DMS114 treated with DMSO at 0.1 percent for 48 hours (cell line): ENCODE results near the gene CALD1.

ENCODE experiments used
- DNase-seq: peaks from one replicate; lab custom pipeline; 2025; ENCODE audit not compliant: unreplicated experiment; lab: John Stamatoyannopoulos, UW

CALD1 gene

DNA sequence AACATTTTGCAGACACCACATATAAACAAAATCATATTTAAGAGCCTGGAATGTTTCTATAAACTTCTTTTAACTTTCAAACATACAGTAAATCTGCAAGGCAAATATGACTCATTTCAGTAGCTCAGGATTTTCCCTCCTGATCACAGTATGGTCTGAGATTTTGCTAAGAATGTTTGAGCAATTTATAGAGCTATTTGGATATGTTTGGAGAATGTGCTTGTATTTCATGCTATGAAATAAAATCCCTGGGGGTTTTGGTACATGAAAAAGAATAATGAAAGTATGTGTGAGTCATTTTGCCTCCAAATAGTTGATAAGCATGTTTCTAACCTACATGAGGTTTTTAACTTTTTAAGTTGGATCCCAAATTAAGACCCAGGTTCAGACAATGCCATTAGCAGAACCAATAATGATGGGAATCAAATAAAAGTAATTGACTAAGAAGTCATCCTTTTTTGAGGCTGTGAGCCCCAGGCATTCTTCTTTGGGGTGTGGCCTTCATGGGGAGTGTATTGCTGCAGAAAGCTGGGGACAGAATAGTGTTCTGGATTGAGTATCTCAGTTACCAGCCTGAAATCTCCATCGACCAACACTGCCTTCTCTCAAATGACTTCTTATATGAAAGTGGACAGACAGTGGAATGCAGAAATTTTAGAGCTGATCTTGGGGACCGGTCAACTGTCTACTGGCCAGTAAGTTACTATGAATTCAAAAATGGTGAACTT, 140.8 kb downstream of the CALD1 start:
- DNase-seq: no peak

- no peak for DNase-seq
Observed at GRCh38 chr7:134922720-134923704, 143.6 kb downstream of the CALD1 start.

- no peak for DNase-seq
Observed at GRCh38 chr7:134925766-134926165, 146.3 kb downstream of the CALD1 start.

- DNase-seq: no peak
Observed at GRCh38 chr7:134926396-134926795, 147.0 kb downstream of the CALD1 start.

DNA sequence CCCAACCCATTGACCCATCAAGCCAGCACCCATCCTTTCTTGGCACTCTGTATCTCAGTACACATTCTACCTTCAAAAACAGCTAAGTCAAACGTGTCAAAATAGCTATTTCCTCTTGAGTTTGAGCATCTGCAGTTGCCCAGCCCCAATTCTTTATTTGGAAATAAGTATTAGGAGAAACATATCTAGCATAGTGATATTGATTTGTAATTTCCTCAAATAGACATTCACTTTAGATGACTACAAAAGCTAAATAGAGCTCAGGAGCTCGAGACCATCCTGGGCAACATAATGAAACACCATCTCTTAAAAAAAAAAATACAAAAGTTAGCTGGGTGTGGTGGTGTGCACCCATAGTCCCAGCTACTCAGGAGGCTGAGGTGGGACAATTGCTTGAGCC, 147.6 kb downstream of the CALD1 start:
- DNase-seq: no peak

DNA sequence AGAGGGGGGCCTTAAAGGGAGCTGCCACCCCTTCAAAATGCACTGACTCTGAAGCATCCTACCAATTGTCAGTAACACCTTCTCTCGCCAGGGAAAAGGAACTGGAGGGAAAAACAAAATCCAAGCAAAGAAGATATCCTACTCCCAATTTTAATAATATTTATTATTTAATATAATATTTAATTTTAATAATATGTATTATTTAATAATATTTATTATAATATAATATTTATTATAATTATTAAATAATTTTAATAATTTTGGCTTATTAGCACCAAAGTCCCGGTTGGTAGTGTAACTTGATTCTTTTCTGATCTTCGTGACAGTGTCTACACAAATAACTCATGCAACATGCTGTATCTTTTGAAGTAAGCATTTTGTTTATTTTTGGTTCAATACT, 148.3 kb downstream of the CALD1 start:
- DNase-seq: no peak

DNA sequence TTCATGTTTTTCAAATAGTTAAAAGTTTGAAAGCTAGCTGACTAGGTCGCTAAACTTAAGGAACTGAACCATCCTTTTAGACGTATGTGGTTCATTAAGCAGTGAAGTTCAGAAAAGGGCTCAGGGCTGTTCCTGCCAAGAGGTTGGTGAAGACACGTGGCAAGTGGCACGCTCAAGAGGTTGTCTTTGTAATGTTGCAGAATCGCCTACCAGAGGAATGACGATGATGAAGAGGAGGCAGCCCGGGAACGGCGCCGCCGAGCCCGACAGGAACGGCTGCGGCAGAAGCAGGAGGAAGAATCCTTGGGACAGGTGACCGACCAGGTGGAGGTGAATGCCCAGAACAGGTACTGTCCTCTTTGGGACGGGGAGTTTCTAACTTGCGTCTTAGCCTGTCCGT, 149.1 kb downstream of the CALD1 start:
- DNase-seq: no peak

- no peak for DNase-seq
Observed at GRCh38 chr7:134931487-134931886, 152.1 kb downstream of the CALD1 start.

GRCh38 chr7:134932707-134933370, 153.4 kb downstream of the CALD1 start:
- DNase-seq: no peak

GRCh38 chr7:134933460-134934068, 154.1 kb downstream of the CALD1 start:
- DNase-seq: no peak

DNA sequence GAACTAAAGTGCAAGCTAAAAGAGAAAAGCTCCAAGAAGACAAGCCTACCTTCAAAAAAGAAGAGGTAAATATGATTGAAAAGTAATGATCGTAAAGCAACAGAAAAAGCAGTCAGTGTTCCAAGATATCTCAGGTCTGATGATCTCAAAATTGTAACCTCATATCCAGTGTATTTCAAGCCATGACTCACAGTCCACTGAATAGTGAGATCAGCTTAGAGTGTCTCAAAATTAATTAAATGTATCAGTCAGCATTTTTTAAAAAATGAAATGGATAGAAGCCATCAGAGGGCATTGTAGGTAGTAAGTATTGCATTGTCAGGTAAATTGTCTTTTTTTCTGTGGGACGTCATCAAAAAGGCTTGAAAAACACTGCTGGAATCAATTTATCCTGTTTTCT, 156.3 kb downstream of the CALD1 start:
- DNase-seq: no peak

GRCh38 chr7:134936893-134937510, 157.6 kb downstream of the CALD1 start:
- no peak for DNase-seq

- no peak for DNase-seq
Observed at GRCh38 chr7:134938141-134938540, 158.7 kb downstream of the CALD1 start.

- DNase-seq: no peak
Observed at GRCh38 chr7:134939136-134939535, 159.7 kb downstream of the CALD1 start.

DNA sequence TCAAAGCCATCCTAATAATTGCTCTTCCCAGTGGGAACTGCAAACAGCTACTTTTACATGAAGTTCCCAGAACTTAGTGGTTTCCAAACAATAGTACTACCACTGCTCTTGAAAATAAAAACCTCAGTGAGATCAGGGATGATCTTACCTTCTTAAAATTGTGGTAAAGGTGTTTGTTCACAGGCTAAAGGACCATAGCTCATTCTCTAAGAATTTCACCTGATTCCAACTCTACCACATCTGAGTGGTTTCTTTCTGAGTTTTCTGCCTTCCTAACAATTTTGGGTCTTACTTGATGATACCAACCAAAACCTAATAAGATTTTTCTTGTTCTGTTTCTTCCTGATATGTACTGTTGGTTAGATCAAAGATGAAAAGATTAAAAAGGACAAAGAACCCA, 161.3 kb downstream of the CALD1 start:
- no peak for DNase-seq

GRCh38 chr7:134941185-134941900, 161.9 kb downstream of the CALD1 start:
- DNase-seq: no peak

- DNase-seq: no peak
Observed at GRCh38 chr7:134941952-134942351, 162.5 kb downstream of the CALD1 start.

DNA sequence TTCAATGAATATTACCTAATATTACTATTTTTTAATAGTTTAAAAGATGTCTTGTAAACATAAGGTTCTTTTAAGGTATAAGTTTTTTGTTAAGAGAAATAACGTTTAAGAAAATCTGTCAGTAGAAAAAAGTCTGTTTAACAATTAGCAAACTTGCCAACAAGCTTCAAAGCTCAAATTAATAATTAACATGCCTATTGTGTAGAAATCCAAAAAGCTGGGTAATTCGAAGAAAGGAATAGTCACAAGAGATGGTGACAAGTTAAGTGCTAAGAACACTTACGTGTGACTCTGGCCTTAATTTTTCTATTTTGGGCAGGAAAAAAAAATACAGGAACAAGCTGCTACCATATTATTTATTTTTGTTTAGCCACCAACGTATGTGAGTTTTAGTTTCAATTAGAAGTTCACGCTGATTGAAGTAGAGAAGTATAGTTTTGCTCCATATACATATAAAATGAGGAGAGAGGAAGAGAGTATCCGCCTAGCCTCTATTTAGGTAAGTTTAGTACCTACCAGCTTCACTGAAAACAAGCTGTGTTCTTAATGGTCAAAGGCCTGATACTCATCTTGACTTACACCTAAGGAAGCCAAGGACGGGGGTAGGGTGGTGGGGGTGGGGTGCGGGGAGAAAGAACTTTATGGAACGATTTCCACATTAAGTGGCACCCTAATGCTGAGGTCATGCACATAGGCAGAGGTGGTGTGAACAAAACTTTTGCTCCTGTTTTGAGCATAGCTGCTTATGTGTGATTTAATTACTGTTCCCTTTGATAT, 163.4 kb downstream of the CALD1 start:
- DNase-seq: no peak

- DNase-seq: peak; percentile 37
Observed at GRCh38 chr7:134943785-134944400, 164.5 kb downstream of the CALD1 start.
